ENCODE results near the gene UGT1A7.

Gene UGT1A7

GRCh38 chr2:233794128-233794658 lies 112.5 kb downstream of the UGT1A7 start:
- DNase-seq (ENCODE audit: low spot score): no peak
- TF ChIP-seq CTCF (IDR thresholded peaks at IDR 0.05; ENCODE audit: extremely low read depth, missing control alignments): no peak

GRCh38 chr2:233795735-233796171 lies 114.1 kb downstream of the UGT1A7 start:
- TF ChIP-seq CTCF (IDR thresholded peaks at IDR 0.05; ENCODE audit: extremely low read depth, missing control alignments): no peak
- DNase-seq (ENCODE audit: low spot score): no peak

- no peak for TF ChIP-seq CTCF (IDR thresholded peaks at IDR 0.05; ENCODE audit: extremely low read depth, missing control alignments)
- DNase-seq (ENCODE audit: low spot score): no peak
Measured at GRCh38 chr2:233796254-233796653, 114.6 kb downstream of the UGT1A7 start.

GRCh38 chr2:233798335-233799086 lies 116.8 kb downstream of the UGT1A7 start:
- no peak for TF ChIP-seq CTCF (IDR thresholded peaks at IDR 0.05; ENCODE audit: extremely low read depth, missing control alignments)
- no peak for DNase-seq (ENCODE audit: low spot score)

GRCh38 chr2:233799087-233799665 lies 117.5 kb downstream of the UGT1A7 start:
- DNase-seq (ENCODE audit: low spot score): no peak
- TF ChIP-seq CTCF (IDR thresholded peaks at IDR 0.05; ENCODE audit: extremely low read depth, missing control alignments): no peak

- no peak for DNase-seq (ENCODE audit: low spot score)
- TF ChIP-seq CTCF (IDR thresholded peaks at IDR 0.05; ENCODE audit: extremely low read depth, missing control alignments): no peak
Measured at GRCh38 chr2:233799716-233800115, 118.0 kb downstream of the UGT1A7 start.

- TF ChIP-seq CTCF (IDR thresholded peaks at IDR 0.05; ENCODE audit: extremely low read depth, missing control alignments): no peak
- DNase-seq (ENCODE audit: low spot score): no peak
Measured at GRCh38 chr2:233800208-233800607, 118.5 kb downstream of the UGT1A7 start.
